ENCODE measurements around the gene CDH9.
"Not testable (repeated sequence)": the region's sequence is repeated elsewhere in the genome, so short reads cannot be mapped to it uniquely, and the experiment has no call there.

Gene CDH9

GRCh38 chr5:26893078-26893477 is 145.3 kb downstream of the CDH9 start:
- Mint-ChIP-seq H3K9me3 (no peaks in the 10 kb centered on the region), H3K27me3 (no peaks in the 10 kb centered on the region), H3K27ac (no peak overlapping the region), H3K4me1 (no peaks in the 10 kb centered on the region), H3K36me3 (no peaks in the 10 kb centered on the region), H3K4me3 (no peak overlapping the region)
- ATAC-seq (replicated peaks) (no peak), DNase-seq (no peak)

DNA sequence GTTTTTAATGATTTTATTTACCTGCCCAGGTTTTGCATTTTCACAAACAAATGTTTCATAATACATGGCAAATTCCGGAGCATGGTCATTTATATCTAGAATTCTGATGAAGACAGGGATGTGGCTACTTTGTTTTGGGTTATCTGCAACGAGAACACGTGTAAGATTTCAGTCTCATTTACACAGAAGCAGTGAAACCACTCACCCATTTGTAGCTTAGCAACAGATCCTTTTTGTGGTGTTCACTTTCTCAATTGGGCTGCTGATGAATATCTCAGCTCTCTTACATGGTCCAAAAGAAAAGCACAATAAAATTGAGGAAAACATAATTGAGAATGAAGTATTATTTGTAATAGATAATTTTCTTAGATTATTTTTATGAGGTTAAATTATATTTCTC is 148.6 kb downstream of the CDH9 start:
- Mint-ChIP-seq H3K4me3 (no peak overlapping the region), H3K27me3 (no peaks in the 10 kb centered on the region), H3K4me1 (no peaks in the 10 kb centered on the region), H3K27ac (no peak overlapping the region), H3K9me3 (peaks cover 0 to 3% of the 10 kb centered on the region in 2 donors), H3K36me3 (no peaks in the 10 kb centered on the region)
- ATAC-seq (replicated peaks), result no peak
- no peak for DNase-seq

DNA sequence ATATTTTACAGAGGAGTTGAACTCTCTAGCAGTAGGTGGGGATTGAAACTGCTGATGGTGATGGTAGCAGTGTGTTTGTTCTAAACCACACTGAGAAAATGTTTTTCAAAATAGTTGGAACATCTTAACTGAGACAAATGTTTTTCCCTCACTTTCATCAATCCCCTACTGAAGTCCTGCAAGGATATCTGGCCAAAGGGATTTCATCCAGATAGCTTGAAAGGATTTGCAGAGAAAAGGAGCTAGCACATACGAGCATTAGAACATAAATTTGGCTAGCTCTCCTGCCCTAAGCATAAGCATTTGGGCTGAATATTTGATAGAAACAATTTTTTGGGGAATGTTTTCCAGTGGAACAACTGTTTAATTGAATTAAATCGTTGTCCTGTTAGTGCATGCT is 153.9 kb downstream of the CDH9 start:
- ATAC-seq (replicated peaks), result no peak
- Mint-ChIP-seq H3K4me1 (no peaks in the 10 kb centered on the region), H3K27ac (no peak overlapping the region), H3K27me3 (no peaks in the 10 kb centered on the region), H3K9me3 (peaks cover 0 to 6% of the 10 kb centered on the region in 2 donors), H3K36me3 (no peaks in the 10 kb centered on the region), H3K4me3 (no peak overlapping the region)
- DNase-seq, result no peak

GRCh38 chr5:26883375-26883774 is 155.0 kb downstream of the CDH9 start:
- H3K4me3 Mint-ChIP-seq, result no peak overlapping the region
- H3K4me1 Mint-ChIP-seq, result no peaks in the 10 kb centered on the region
- peaks cover 0 to 6% of the 10 kb centered on the region in 2 donors for H3K9me3 Mint-ChIP-seq
- no peaks in the 10 kb centered on the region for H3K27me3 Mint-ChIP-seq
- no peak overlapping the region for H3K27ac Mint-ChIP-seq
- DNase-seq (no peak), ATAC-seq (replicated peaks) (no peak)
- no peaks in the 10 kb centered on the region for H3K36me3 Mint-ChIP-seq

DNA sequence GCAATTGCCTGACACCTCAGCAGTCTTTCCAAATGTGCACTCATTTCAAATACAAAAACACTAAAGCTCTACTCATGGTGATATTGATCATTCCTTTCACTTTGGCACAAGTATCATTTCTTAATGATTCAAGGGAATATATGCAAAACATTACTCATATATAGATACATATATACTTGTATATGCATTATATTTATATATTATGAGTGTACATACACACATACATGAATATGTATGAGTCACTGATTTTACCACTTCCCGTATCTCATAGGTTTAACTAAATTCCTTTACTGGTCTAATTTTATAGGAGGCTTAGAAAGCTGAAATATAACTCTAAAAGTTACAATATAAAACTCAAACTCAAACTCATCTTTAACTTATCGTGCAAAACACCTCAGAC is 156.5 kb downstream of the CDH9 start:
- Mint-ChIP-seq H3K4me3 (no peak overlapping the region), H3K36me3 (no peaks in the 10 kb centered on the region), H3K9me3 (peaks cover 4 to 6% of the 10 kb centered on the region in 2 donors), H3K4me1 (no peaks in the 10 kb centered on the region), H3K27me3 (no peaks in the 10 kb centered on the region), H3K27ac (no peak overlapping the region)
- DNase-seq (no peak), ATAC-seq (replicated peaks) (no peak)

- no peak overlapping the region for H3K4me3 Mint-ChIP-seq
- DNase-seq, result no peak
- H3K36me3 Mint-ChIP-seq, result no peaks in the 10 kb centered on the region
- H3K27me3 Mint-ChIP-seq, result no peaks in the 10 kb centered on the region
- H3K9me3 Mint-ChIP-seq, result peaks cover 4 to 8% of the 10 kb centered on the region in 2 donors
- no peak overlapping the region for H3K27ac Mint-ChIP-seq
- ATAC-seq (replicated peaks), result no peak
- H3K4me1 Mint-ChIP-seq, result no peaks in the 10 kb centered on the region
Measured at GRCh38 chr5:26877154-26877553, 161.2 kb downstream of the CDH9 start.

GRCh38 chr5:26872337-26872736 is 166.0 kb downstream of the CDH9 start:
- Mint-ChIP-seq H3K4me3 (no peak overlapping the region), H3K27me3 (no peaks in the 10 kb centered on the region), H3K27ac (no peak overlapping the region), H3K9me3 (peaks cover 1 to 5% of the 10 kb centered on the region in 2 donors), H3K4me1 (no peaks in the 10 kb centered on the region), H3K36me3 (no peaks in the 10 kb centered on the region)
- DNase-seq (no peak), ATAC-seq (replicated peaks) (no peak)

DNA sequence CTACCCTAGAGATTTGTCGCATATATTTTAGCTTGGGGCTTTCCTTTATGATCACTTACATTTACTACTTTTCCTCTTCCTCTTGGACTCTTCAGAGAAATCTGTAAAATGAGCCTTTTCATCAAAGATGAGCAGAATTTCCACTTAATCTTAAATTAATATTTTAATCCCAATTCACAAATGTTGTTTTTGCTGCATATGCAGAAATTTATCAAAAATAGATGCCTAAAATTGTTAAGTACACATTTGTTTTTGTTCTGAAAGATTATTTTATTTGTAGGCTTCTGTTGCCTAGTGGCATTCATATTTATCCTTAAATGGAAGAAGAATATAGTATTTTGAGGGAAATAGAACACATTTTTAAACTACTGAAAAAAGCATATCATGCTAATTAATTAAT is 168.6 kb downstream of the CDH9 start:
- ATAC-seq (replicated peaks), result no peak
- no peak overlapping the region for H3K4me3 Mint-ChIP-seq
- no peaks in the 10 kb centered on the region for H3K27me3 Mint-ChIP-seq
- H3K4me1 Mint-ChIP-seq, result no peaks in the 10 kb centered on the region
- H3K9me3 Mint-ChIP-seq, result peaks cover 5 to 8% of the 10 kb centered on the region in 2 donors
- H3K27ac Mint-ChIP-seq, result no peak overlapping the region
- DNase-seq, result no peak
- no peaks in the 10 kb centered on the region for H3K36me3 Mint-ChIP-seq

DNA sequence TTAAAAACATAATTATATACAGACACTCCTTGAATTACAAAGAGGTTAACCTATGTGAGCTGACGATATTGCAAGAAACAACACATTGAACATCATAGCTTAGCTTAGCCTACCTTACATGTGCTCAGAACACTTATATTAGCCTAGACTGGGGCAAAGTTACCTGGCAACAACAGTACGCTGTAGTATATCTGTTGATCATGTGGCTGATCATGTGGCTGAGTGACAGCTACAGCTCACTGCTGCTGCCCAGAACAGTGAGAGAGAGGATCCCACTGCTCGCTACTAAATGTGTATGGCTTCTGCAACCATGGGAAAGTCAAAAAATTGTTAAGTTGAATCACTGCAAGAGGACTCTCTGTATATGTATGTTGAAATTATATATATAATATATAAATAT is 169.9 kb downstream of the CDH9 start:
- Mint-ChIP-seq H3K4me3 (no peak overlapping the region), H3K27ac (no peak overlapping the region), H3K36me3 (no peaks in the 10 kb centered on the region), H3K9me3 (peaks cover 5 to 8% of the 10 kb centered on the region in 2 donors), H3K4me1 (no peaks in the 10 kb centered on the region), H3K27me3 (no peaks in the 10 kb centered on the region)
- ATAC-seq (replicated peaks) (no peak), DNase-seq (no peak)

- no peak for ATAC-seq (replicated peaks)
- H3K27ac Mint-ChIP-seq, result no peak overlapping the region
- DNase-seq, result no peak
- no peak overlapping the region for H3K4me3 Mint-ChIP-seq
- H3K9me3 Mint-ChIP-seq, result peaks cover 3 to 4% of the 10 kb centered on the region in 2 donors
- H3K4me1 Mint-ChIP-seq, result no peaks in the 10 kb centered on the region
- H3K27me3 Mint-ChIP-seq, result no peaks in the 10 kb centered on the region
- no peaks in the 10 kb centered on the region for H3K36me3 Mint-ChIP-seq
Measured at GRCh38 chr5:26864061-26864460, 174.3 kb downstream of the CDH9 start.

DNA sequence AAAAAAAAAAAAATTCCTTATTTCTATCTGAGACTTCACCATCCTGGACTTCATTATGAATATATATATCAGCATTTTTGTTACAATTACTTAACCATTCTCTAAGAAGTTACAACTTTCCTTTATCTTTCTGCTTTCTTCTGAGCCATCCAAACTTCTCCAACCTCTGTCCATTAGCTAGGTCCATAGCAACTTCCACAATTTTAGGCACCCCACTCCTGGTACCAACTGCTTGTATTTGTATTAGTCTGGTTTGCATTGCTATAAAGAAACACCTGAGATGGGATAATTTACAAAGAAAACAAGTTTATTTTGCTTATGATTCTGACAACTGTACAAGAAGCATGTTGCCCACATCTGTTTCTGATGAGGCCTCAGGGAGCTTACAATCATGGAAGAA is 182.1 kb downstream of the CDH9 start:
- DNase-seq (no peak), ATAC-seq (replicated peaks) (no peak)
- H3K27me3 Mint-ChIP-seq, result no peaks in the 10 kb centered on the region
- no peaks in the 10 kb centered on the region for H3K4me1 Mint-ChIP-seq
- H3K36me3 Mint-ChIP-seq, result no peaks in the 10 kb centered on the region
- H3K4me3 Mint-ChIP-seq, result no peak overlapping the region
- no peak overlapping the region for H3K27ac Mint-ChIP-seq
- peaks cover 8 to 15% of the 10 kb centered on the region in 2 donors for H3K9me3 Mint-ChIP-seq

- not testable (repeated sequence) for DNase-seq; H3K4me1 Mint-ChIP-seq; H3K4me3 Mint-ChIP-seq; H3K27ac Mint-ChIP-seq; H3K36me3 Mint-ChIP-seq; ATAC-seq (replicated peaks); H3K27me3 Mint-ChIP-seq
- peaks cover 8 to 15% of the 10 kb centered on the region in 2 donors for H3K9me3 Mint-ChIP-seq
Measured at GRCh38 chr5:26852450-26852849, 185.9 kb downstream of the CDH9 start.

GRCh38 chr5:26847041-26847736 is 191.2 kb downstream of the CDH9 start:
- no peaks in the 10 kb centered on the region for H3K36me3 Mint-ChIP-seq
- no peak overlapping the region for H3K27ac Mint-ChIP-seq
- ATAC-seq (replicated peaks), result no peak
- no peaks in the 10 kb centered on the region for H3K27me3 Mint-ChIP-seq
- H3K4me1 Mint-ChIP-seq, result no peaks in the 10 kb centered on the region
- no peaks in the 10 kb centered on the region for H3K9me3 Mint-ChIP-seq
- H3K4me3 Mint-ChIP-seq, result no peak overlapping the region
- DNase-seq, result no peak

- Mint-ChIP-seq H3K27ac (no peak overlapping the region), H3K4me3 (no peak overlapping the region), H3K4me1 (no peaks in the 10 kb centered on the region), H3K27me3 (no peaks in the 10 kb centered on the region), H3K36me3 (no peaks in the 10 kb centered on the region), H3K9me3 (peaks cover 0 to 3% of the 10 kb centered on the region in 2 donors)
- no peak for DNase-seq
- ATAC-seq (replicated peaks), result no peak
Measured at GRCh38 chr5:26843677-26844076, 194.7 kb downstream of the CDH9 start.

DNA sequence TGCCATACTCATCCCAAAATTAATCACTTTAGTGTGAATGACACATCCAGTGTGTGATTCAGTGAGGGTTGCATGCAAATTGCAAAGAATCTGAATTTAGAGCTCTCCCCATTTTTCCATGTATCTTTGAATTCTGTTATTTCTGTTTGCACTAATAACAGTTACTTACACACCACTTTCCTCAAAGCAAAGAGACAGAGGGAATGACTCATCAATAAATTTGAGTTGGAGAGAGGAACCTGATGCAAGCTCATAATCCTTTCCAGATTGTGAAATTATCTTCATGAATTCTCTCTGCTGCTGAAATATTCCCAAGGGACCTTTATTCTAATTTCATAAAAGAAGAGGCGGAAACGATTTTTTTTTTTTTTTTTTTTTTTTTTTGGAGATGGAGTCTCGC is 204.8 kb downstream of the CDH9 start:
- H3K4me3 Mint-ChIP-seq, result no peak overlapping the region
- no peaks in the 10 kb centered on the region for H3K27me3 Mint-ChIP-seq
- H3K9me3 Mint-ChIP-seq, result peaks cover 8 to 10% of the 10 kb centered on the region in 2 donors
- no peak overlapping the region for H3K27ac Mint-ChIP-seq
- no peak for ATAC-seq (replicated peaks)
- H3K4me1 Mint-ChIP-seq, result no peaks in the 10 kb centered on the region
- no peak for DNase-seq
- H3K36me3 Mint-ChIP-seq, result no peaks in the 10 kb centered on the region
